ENCODE measurements around the gene STX10. TPM values are rescaled to one million over a fixed set of nuclear protein-coding genes. Genes with fewer than 3 reads are reported as not detected.

The STX10 gene
- polyA plus RNA-seq, 2 of the 4 experiments (the other 2 are of a cell fraction), result 41.5 to 61.2 TPM

- POLR2A ChIA-PET, result no interaction called here
- 100% methylated on average over 1 of the region's 60 CpGs for whole genome bisulfite sequencing (ENCODE audit: missing lambda C conversion rate)
- no peak overlapping the region for H3K4me3 ChIP-seq
- no peak for FAIRE-seq
- DNase-seq (ENCODE audit: low read depth in 1 of 2, low spot score in 1 of 2), result no peak
- peaks cover 15% of the 10 kb centered on the region for H3K4me1 ChIP-seq
- ATAC-seq, result no peak
- H3K9me3 ChIP-seq, result no peaks in the 10 kb centered on the region
- CTCF ChIA-PET, result interaction anchor here (0.6 to 1.5 kb wide), 5 partner anchors 8 to 158 kb away, joined by 3 to 5 read pairs (median 4); no protein-coding TSS in a partner anchor
- TF ChIP-seq EHMT2 (IDR thresholded peaks at IDR 0.05; ENCODE audit: low read depth) (no peak), CEBPB (IDR thresholded peaks at IDR 0.05) (no peak), ZC3H11A (IDR thresholded peaks at IDR 0.05) (no peak), BHLHE40 (IDR thresholded peaks at IDR 0.05; ENCODE audit: low read depth, low read length) (no peak), HOXA7 (CRISPR knock-in tag; IDR thresholded peaks at IDR 0.05) (no peak), EP300 (IDR thresholded peaks at IDR 0.05) (no peak), MAX (IDR thresholded peaks at IDR 0.05) (no peak), FOXS1 (CRISPR knock-in tag; IDR thresholded peaks at IDR 0.05) (no peak), NPAS2 (CRISPR knock-in tag; IDR thresholded peaks at IDR 0.05; ENCODE audit: borderline replicate concordance) (no peak), RFX5 (IDR thresholded peaks at IDR 0.05) (no peak), EHF (CRISPR knock-in tag; IDR thresholded peaks at IDR 0.05) (no peak), CHD4 (IDR thresholded peaks at IDR 0.05; ENCODE audit: borderline replicate concordance) (no peak), GATA3 (IDR thresholded peaks at IDR 0.05; ENCODE audit: borderline replicate concordance) (no peak), KDM1A (IDR thresholded peaks at IDR 0.05; ENCODE audit: low read depth) (no peak), KDM5A (IDR thresholded peaks at IDR 0.05) (no peak), ZNF302 (CRISPR knock-in tag; IDR thresholded peaks at IDR 0.05) (no peak)
- no peak overlapping the region for H3K4me2 ChIP-seq
- H3K27ac ChIP-seq, result no peak overlapping the region
Measured at GRCh38 chr19:13135068-13136062, 14.8 kb downstream of the STX10 start.

GRCh38 chr19:13134626-13135025 is 15.5 kb downstream of the STX10 start:
- FAIRE-seq (no peak), DNase-seq (ENCODE audit: low read depth in 1 of 2, low spot score in 1 of 2) (no peak), ATAC-seq (no peak)
- H3K4me3 ChIP-seq, result no peak overlapping the region
- WGBS (ENCODE audit: missing lambda C conversion rate), result 91% methylated on average over 3 of the region's 3 CpGs
- H3K9me3 ChIP-seq, result no peaks in the 10 kb centered on the region
- ChIA-PET CTCF (interaction anchor here (1.4 to 1.5 kb wide), 2 partner anchors 13 to 157 kb away, joined by 3 to 4 read pairs; no protein-coding TSS in a partner anchor), POLR2A (no interaction called here)
- no peak overlapping the region for H3K4me2 ChIP-seq
- H3K4me1 ChIP-seq, result peaks cover 12% of the 10 kb centered on the region
- no peak for TF ChIP-seq ZNF302 (CRISPR knock-in tag; IDR thresholded peaks at IDR 0.05)
- no peak for TF ChIP-seq USF2 (IDR thresholded peaks at IDR 0.05)
- TF ChIP-seq HDAC2 (IDR thresholded peaks at IDR 0.05), result no peak
- no peak for TF ChIP-seq EHF (CRISPR knock-in tag; IDR thresholded peaks at IDR 0.05)
- TF ChIP-seq MAZ (IDR thresholded peaks at IDR 0.05; ENCODE audit: borderline replicate concordance, low read depth, low read length), result no peak
- no peak for TF ChIP-seq MAX (IDR thresholded peaks at IDR 0.05)
- TF ChIP-seq ESRRA (IDR thresholded peaks at IDR 0.05; ENCODE audit: borderline replicate concordance, low read length), result no peak
- TF ChIP-seq HOXB13 (CRISPR knock-in tag; IDR thresholded peaks at IDR 0.05; ENCODE audit: low read depth), result no peak
- no peak for TF ChIP-seq E2F6 (IDR thresholded peaks at IDR 0.05; ENCODE audit: borderline replicate concordance, low read depth)
- no peak for TF ChIP-seq EHMT2 (IDR thresholded peaks at IDR 0.05; ENCODE audit: low read depth)
- TF ChIP-seq JUN (IDR thresholded peaks at IDR 0.05), result no peak
- TF ChIP-seq REST (IDR thresholded peaks at IDR 0.05), result no peak
- TF ChIP-seq MYC (IDR thresholded peaks at IDR 0.05; ENCODE audit: borderline replicate concordance, low read length), result no peak
- TF ChIP-seq NR3C1 (IDR thresholded peaks at IDR 0.05), result no peak
- TF ChIP-seq CBX2 (IDR thresholded peaks at IDR 0.05; ENCODE audit: borderline replicate concordance, low read depth), result no peak
- no peak for TF ChIP-seq EP300 (IDR thresholded peaks at IDR 0.05)
- no peak for TF ChIP-seq FOXS1 (CRISPR knock-in tag; IDR thresholded peaks at IDR 0.05)
- no peak for TF ChIP-seq HEYL (CRISPR knock-in tag; IDR thresholded peaks at IDR 0.05)
- TF ChIP-seq PBX3 (IDR thresholded peaks at IDR 0.05), result no peak
- no peak overlapping the region for H3K27ac ChIP-seq
